Activated CD8-positive, alpha-beta memory T cell treated with anti-CD3 and anti-CD28 coated beads, Interleukin-2, amount 50 U/mL, for 1 hour (primary cell): ENCODE measurements around the gene HEATR9.
A peak's percentile ranks its signal among the peaks of the same experiment; 100 is the strongest.

ENCODE experiments used
- DNase-seq: peaks from one replicate; pipeline ENCODE4 v3.0.0-alpha.2; 2020; ENCODE audit errors: extremely low read depth

HEATR9 gene

GRCh38 chr17:35866341-35866950 is 2.2 kb downstream of the HEATR9 start:
- DNase-seq = no peak

- DNase-seq = no peak
Observed at GRCh38 chr17:35865412-35866340, 3.0 kb downstream of the HEATR9 start.

GRCh38 chr17:35864853-35865252 is 3.8 kb downstream of the HEATR9 start:
- DNase-seq = no peak

- no peak for DNase-seq
Observed at GRCh38 chr17:35856603-35857002, 12.1 kb downstream of the HEATR9 start.

GRCh38 chr17:35855965-35856364 is 12.7 kb downstream of the HEATR9 start:
- no peak for DNase-seq

GRCh38 chr17:35849469-35850348 is 19.0 kb downstream of the HEATR9 start:
- DNase-seq = peak; percentile 27

GRCh38 chr17:35847633-35848373 is 20.9 kb downstream of the HEATR9 start:
- DNase-seq = no peak

- no peak for DNase-seq
Observed at GRCh38 chr17:35847006-35847405, 21.7 kb downstream of the HEATR9 start.

GRCh38 chr17:35846055-35846809 is 22.5 kb downstream of the HEATR9 start:
- DNase-seq = no peak

- no peak for DNase-seq
Observed at GRCh38 chr17:35844547-35844946, 24.1 kb downstream of the HEATR9 start.

- no peak for DNase-seq
Observed at GRCh38 chr17:35843698-35844097, 25.0 kb downstream of the HEATR9 start.

GRCh38 chr17:35842239-35842638 is 26.5 kb downstream of the HEATR9 start:
- no peak for DNase-seq

GRCh38 chr17:35841505-35841904 is 27.2 kb downstream of the HEATR9 start:
- DNase-seq = no peak

- no peak for DNase-seq
Observed at GRCh38 chr17:35841101-35841500, 27.6 kb downstream of the HEATR9 start.

- no peak for DNase-seq
Observed at GRCh38 chr17:35825206-35825605, 43.5 kb downstream of the HEATR9 start.

GRCh38 chr17:35821308-35821707 is 47.4 kb downstream of the HEATR9 start:
- DNase-seq = no peak

GRCh38 chr17:35819455-35819854 is 49.2 kb downstream of the HEATR9 start:
- DNase-seq = no peak

- DNase-seq = no peak
Observed at GRCh38 chr17:35817196-35817595, 51.5 kb downstream of the HEATR9 start.

- DNase-seq = no peak
Observed at GRCh38 chr17:35816723-35817122, 52.0 kb downstream of the HEATR9 start.

- no peak for DNase-seq
Observed at GRCh38 chr17:35812456-35812855, 56.2 kb downstream of the HEATR9 start.

- DNase-seq = no peak
Observed at GRCh38 chr17:35811759-35812158, 56.9 kb downstream of the HEATR9 start.
